ENCODE results near the gene HK1.

- no peak for TF ChIP-seq POLR2A (IDR thresholded peaks at IDR 0.05)
- no peak for TF ChIP-seq CTCF (IDR thresholded peaks at IDR 0.05)
These were observed 146.7 kb downstream of the HK1 start for GRCh38 chr10:69425041-69425440.
